Loucy (cell line): ENCODE results near the gene ERF.

Experiments used
- H2AFZ ChIP-seq: fragments of 200-600 bp; sonication (generic); 2 replicates; pipeline ENCODE4 v1.6.0; 2016; ENCODE audit warnings: antibody characterized with exemption, mild to moderate bottlenecking, low read length, moderate library complexity
- H3F3A ChIP-seq: fragments of 200-600 bp; 2 replicates; pipeline ENCODE4 v1.6.0; 2016; ENCODE audit warnings: antibody characterized with exemption, low read depth, mild to moderate bottlenecking
- H3K27me3 ChIP-seq: fragments of 200-600 bp; sonication (generic); 2 replicates; pipeline ENCODE4 v1.6.1; 2014; ENCODE audit warnings: low read length, mild to moderate bottlenecking; ENCODE audit not compliant: insufficient read depth, poor library complexity, severe bottlenecking
- H3K36me3 ChIP-seq: fragments of 200-600 bp; sonication (generic); 2 replicates; pipeline ENCODE4 v1.6.1; 2016; ENCODE audit warnings: low read length; ENCODE audit not compliant: insufficient read depth
- H3K4me1 ChIP-seq: fragments of 200-600 bp; sonication (generic); 2 replicates; pipeline ENCODE4 v1.5.1; 2014; ENCODE audit warnings: low read length, mild to moderate bottlenecking; ENCODE audit not compliant: insufficient read depth, poor library complexity, severe bottlenecking
- H3K4me2 ChIP-seq: fragments of 200-600 bp; sonication (generic); 2 replicates; pipeline ENCODE4 v1.6.0; 2014; ENCODE audit warnings: antibody characterized with exemption, low read length, low read depth, mild to moderate bottlenecking; ENCODE audit not compliant: poor library complexity, severe bottlenecking
- H3K4me3 ChIP-seq: fragments of 200-600 bp; sonication (generic); 2 replicates; pipeline ENCODE4 v1.5.1; 2014; ENCODE audit warnings: low read length, mild to moderate bottlenecking, mixed read lengths; ENCODE audit not compliant: poor library complexity, severe bottlenecking
- H3K79me2 ChIP-seq: fragments of 200-600 bp; sonication (generic); 2 replicates; pipeline ENCODE4 v1.6.1; 2014; ENCODE audit warnings: low read length; ENCODE audit not compliant: insufficient read depth
- H3K9ac ChIP-seq: fragments of 200-600 bp; sonication (generic); 2 replicates; pipeline ENCODE4 v1.6.0; 2014; ENCODE audit warnings: mild to moderate bottlenecking, low read depth, low read length, moderate library complexity; ENCODE audit not compliant: poor library complexity, severe bottlenecking
- H3K9me2 ChIP-seq: fragments of 200-600 bp; sonication (generic); replicated peaks from 2 replicates; pipeline ENCODE4 v1.6.1; 2016; ENCODE audit warnings: low read depth, low read length, mixed read lengths
- H3K9me3 ChIP-seq: fragments of 200-600 bp; sonication (generic); 2 replicates; pipeline ENCODE4 v1.6.1; 2014; ENCODE audit warnings: mild to moderate bottlenecking, antibody characterized with exemption, low read length, low read depth; ENCODE audit not compliant: insufficient read depth
- H4K20me1 ChIP-seq: fragments of 200-600 bp; sonication (generic); 2 replicates; pipeline ENCODE4 v1.6.0; 2014; ENCODE audit warnings: antibody characterized with exemption, low read length, mild to moderate bottlenecking; ENCODE audit not compliant: insufficient read depth, poor library complexity, severe bottlenecking
- CTCF ChIP-seq: fragments of 200-600 bp; sonication (generic); conservative IDR thresholded peaks from 2 replicates; pipeline ENCODE4 v1.5.1; 2014; ENCODE audit warnings: mild to moderate bottlenecking, antibody characterized with exemption, low read length
- EZH2phosphoT487 ChIP-seq: fragments of 200-600 bp; IDR thresholded peaks from 2 replicates; pipeline ENCODE4 v1.6.1; 2018; ENCODE audit warnings: antibody characterized with exemption, mild to moderate bottlenecking, moderate library complexity, borderline replicate concordance

Gene ERF

GRCh38 chr19:42285988-42286348 lies 31.0 kb upstream of the ERF start:
- Histone ChIP-seq H3K9ac (peak overlapping the region; percentile 76), H3K79me2 (peaks cover 29% of the 10 kb centered on the region), H3K4me1 (peaks cover 39% of the 10 kb centered on the region), H3K4me3 (peak overlapping the region; percentile 87), H3K9me2 (no peaks in the 10 kb centered on the region), H4K20me1 (peaks cover 23% of the 10 kb centered on the region), H3K36me3 (peaks cover 39% of the 10 kb centered on the region; the same call in 1 of the 2 replicates), H2AFZ (no peak overlapping the region), H3K27me3 (no peaks in the 10 kb centered on the region), H3K9me3 (no peaks in the 10 kb centered on the region), H3K4me2 (peak overlapping the region; percentile 83), H3F3A (peaks cover 5% of the 10 kb centered on the region; the same call in 1 of the 2 replicates)
- no peak for TF ChIP-seq EZH2phosphoT487
- no peak for TF ChIP-seq CTCF

- Histone ChIP-seq H3K4me3 (peak overlapping the region; percentile 87), H3K79me2 (peaks cover 29% of the 10 kb centered on the region), H3K9me3 (no peaks in the 10 kb centered on the region), H3K4me1 (peaks cover 39% of the 10 kb centered on the region), H3K9me2 (no peaks in the 10 kb centered on the region), H2AFZ (no peak overlapping the region), H4K20me1 (peaks cover 23% of the 10 kb centered on the region), H3F3A (peaks cover 5% of the 10 kb centered on the region; the same call in 1 of the 2 replicates), H3K27me3 (no peaks in the 10 kb centered on the region), H3K36me3 (peaks cover 37% of the 10 kb centered on the region; the same call in 1 of the 2 replicates), H3K4me2 (peak overlapping the region; percentile 83), H3K9ac (peak overlapping the region; percentile 76)
- TF ChIP-seq EZH2phosphoT487 (no peak), CTCF (no peak; the same call in 1 of the 2 replicates)
These were observed 30.6 kb upstream of the ERF start for GRCh38 chr19:42285541-42285941.

DNA sequence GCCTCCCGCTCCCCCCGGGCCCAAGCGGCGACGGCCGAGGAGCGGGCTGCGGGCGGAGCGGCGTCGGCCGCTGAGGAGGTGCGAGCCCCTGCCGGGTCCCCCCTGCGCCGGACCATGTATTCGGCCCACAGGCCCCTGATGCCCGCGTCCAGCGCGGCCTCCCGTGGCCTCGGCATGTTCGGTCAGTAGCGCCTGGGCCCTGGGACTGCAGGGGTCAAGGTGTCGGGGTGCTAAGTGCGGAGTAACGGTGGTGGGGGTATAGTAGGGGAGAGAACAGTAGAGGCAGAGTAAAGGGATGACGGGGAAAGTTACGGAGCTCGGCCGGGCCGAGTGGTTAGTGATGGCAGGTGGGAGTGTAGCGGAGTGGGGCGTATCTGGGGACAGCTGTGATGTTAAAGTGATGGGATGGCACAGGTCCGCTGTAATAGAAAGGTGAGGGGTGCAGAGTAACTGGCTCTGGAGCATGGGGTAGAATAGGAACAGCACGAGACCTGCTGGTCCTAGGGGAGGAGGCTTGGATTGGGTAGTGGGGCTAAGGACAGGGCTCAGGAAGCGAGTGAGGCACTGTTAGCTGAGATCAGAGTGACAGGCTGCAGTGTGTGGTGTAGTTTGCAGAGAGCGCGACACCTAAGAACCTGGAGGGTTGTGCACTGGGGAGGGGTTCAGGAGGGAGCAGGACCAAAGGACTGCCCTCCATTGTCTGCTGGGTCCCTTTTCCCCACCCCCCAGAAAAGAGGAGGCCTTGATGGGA lies 29.8 kb upstream of the ERF start:
- Histone ChIP-seq H3K9me2 (no peaks in the 10 kb centered on the region), H3F3A (peaks cover 5% of the 10 kb centered on the region; the same call in 1 of the 2 replicates), H3K4me2 (peak overlapping the region; percentile 83), H4K20me1 (peaks cover 23% of the 10 kb centered on the region), H2AFZ (no peak overlapping the region), H3K4me1 (peaks cover 39% of the 10 kb centered on the region), H3K9ac (peak overlapping the region; percentile 76), H3K9me3 (no peaks in the 10 kb centered on the region), H3K27me3 (no peaks in the 10 kb centered on the region), H3K36me3 (peaks cover 29% of the 10 kb centered on the region; the same call in 1 of the 2 replicates), H3K4me3 (peak overlapping the region; percentile 87), H3K79me2 (peaks cover 29% of the 10 kb centered on the region)
- TF ChIP-seq CTCF (no peak), EZH2phosphoT487 (no peak)
